Activated CD4-positive, alpha-beta T cell treated with anti-CD3 and anti-CD28 coated beads, Interleukin-2, amount 10 ng/mL, durations not matched to agents 24 days and 14 days (primary cell): Measurements from ENCODE around the gene DAO. TPM values are rescaled to one million over a fixed set of nuclear protein-coding genes. Genes with fewer than 3 reads are reported as not detected.
"Not testable (repeated sequence)": the region's sequence is repeated elsewhere in the genome, so short reads cannot be mapped to it uniquely, and the experiment has no call there.

Source experiments
- DNase-seq: peaks from one replicate; pipeline ENCODE4 v3.0.0; 2022
- H3K27ac Mint-ChIP-seq: one replicate; pipeline ENCODE4 v1.8.0; 2022; ENCODE audit warnings: mild to moderate bottlenecking, mixed read lengths
- H3K27me3 Mint-ChIP-seq: one replicate; pipeline ENCODE4 v1.8.0; 2022; ENCODE audit warnings: mixed read lengths
- H3K36me3 Mint-ChIP-seq: one replicate; pipeline ENCODE4 v1.8.0; 2022; ENCODE audit warnings: low read depth, mild to moderate bottlenecking, mixed read lengths
- H3K4me1 Mint-ChIP-seq: one replicate; pipeline ENCODE4 v1.8.0; 2021; ENCODE audit warnings: mixed read lengths
- H3K4me3 Mint-ChIP-seq: one replicate; pipeline ENCODE4 v1.8.0; 2022; ENCODE audit warnings: mild to moderate bottlenecking, moderate library complexity, mixed read lengths
- H3K9me3 Mint-ChIP-seq: one replicate; pipeline ENCODE4 v1.8.0; 2021; ENCODE audit warnings: mixed read lengths
- intact Hi-C: fragments of 100-400 bp; cut with micrococcal nuclease; formaldehyde crosslinking; loops from one replicate; pipeline ENCODE4 v1.15.1; 2023
- total RNA-seq: library from RNA; stranded (reverse); gene quantifications from 2 replicates; pipeline ENCODE4 v1.2.3, GENCODE V29; 2022

Gene DAO
- total RNA-seq, 1 donor from 2014 or later: not detected

GRCh38 chr12:108840605-108841332 lies 39.1 kb upstream of the DAO start:
- Mint-ChIP-seq H3K27me3 (no peaks in the 10 kb centered on the region), H3K36me3 (peaks cover 28% of the 10 kb centered on the region), H3K4me3 (no peak overlapping the region), H3K4me1 (peaks cover 38% of the 10 kb centered on the region), H3K9me3 (no peaks in the 10 kb centered on the region), H3K27ac (no peak overlapping the region)
- DNase-seq: no peak
- intact Hi-C loops: no loop called here

GRCh38 chr12:108841825-108842224 lies 38.1 kb upstream of the DAO start:
- H3K36me3 Mint-ChIP-seq: peaks cover 33% of the 10 kb centered on the region
- H3K27me3 Mint-ChIP-seq, H3K9me3 Mint-ChIP-seq, H3K27ac Mint-ChIP-seq, H3K4me3 Mint-ChIP-seq, DNase-seq, intact Hi-C loops: not testable (repeated sequence)
- H3K4me1 Mint-ChIP-seq: peaks cover 34% of the 10 kb centered on the region

GRCh38 chr12:108842361-108842760 lies 37.5 kb upstream of the DAO start:
- peaks cover 31% of the 10 kb centered on the region for H3K4me1 Mint-ChIP-seq
- H3K4me3 Mint-ChIP-seq: no peak overlapping the region
- H3K27ac Mint-ChIP-seq: no peak overlapping the region
- H3K36me3 Mint-ChIP-seq: peaks cover 34% of the 10 kb centered on the region
- no peaks in the 10 kb centered on the region for H3K27me3 Mint-ChIP-seq
- no peak for DNase-seq
- intact Hi-C loops: no loop called here
- no peaks in the 10 kb centered on the region for H3K9me3 Mint-ChIP-seq

GRCh38 chr12:108843187-108843586 lies 36.7 kb upstream of the DAO start:
- no peaks in the 10 kb centered on the region for H3K9me3 Mint-ChIP-seq
- intact Hi-C loops: no loop called here
- peaks cover 38% of the 10 kb centered on the region for H3K36me3 Mint-ChIP-seq
- H3K4me1 Mint-ChIP-seq: peaks cover 27% of the 10 kb centered on the region
- H3K27me3 Mint-ChIP-seq: no peaks in the 10 kb centered on the region
- DNase-seq: no peak
- H3K27ac Mint-ChIP-seq: no peak overlapping the region
- no peak overlapping the region for H3K4me3 Mint-ChIP-seq

- DNase-seq: no peak
- H3K27me3 Mint-ChIP-seq: no peaks in the 10 kb centered on the region
- H3K27ac Mint-ChIP-seq: no peak overlapping the region
- no peaks in the 10 kb centered on the region for H3K9me3 Mint-ChIP-seq
- no peak overlapping the region for H3K4me3 Mint-ChIP-seq
- peaks cover 8% of the 10 kb centered on the region for H3K4me1 Mint-ChIP-seq
- intact Hi-C loops: no loop called here
- H3K36me3 Mint-ChIP-seq: peaks cover 39% of the 10 kb centered on the region
These were observed 34.2 kb upstream of the DAO start for GRCh38 chr12:108845696-108846095.

GRCh38 chr12:108846290-108846701 lies 33.6 kb upstream of the DAO start:
- H3K27me3 Mint-ChIP-seq: no peaks in the 10 kb centered on the region
- H3K36me3 Mint-ChIP-seq: peaks cover 39% of the 10 kb centered on the region
- intact Hi-C loops: no loop called here
- H3K27ac Mint-ChIP-seq: no peak overlapping the region
- no peak overlapping the region for H3K4me3 Mint-ChIP-seq
- no peaks in the 10 kb centered on the region for H3K9me3 Mint-ChIP-seq
- DNase-seq: no peak
- peaks cover 8% of the 10 kb centered on the region for H3K4me1 Mint-ChIP-seq

GRCh38 chr12:108847705-108848104 lies 32.2 kb upstream of the DAO start:
- Mint-ChIP-seq H3K4me1 (peaks cover 7% of the 10 kb centered on the region), H3K4me3 (no peak overlapping the region), H3K36me3 (peaks cover 41% of the 10 kb centered on the region), H3K9me3 (no peaks in the 10 kb centered on the region), H3K27me3 (no peaks in the 10 kb centered on the region), H3K27ac (no peak overlapping the region)
- no peak for DNase-seq
- intact Hi-C loops: no loop called here

- no peaks in the 10 kb centered on the region for H3K27me3 Mint-ChIP-seq
- H3K4me3 Mint-ChIP-seq: no peak overlapping the region
- intact Hi-C loops: no loop called here
- H3K36me3 Mint-ChIP-seq: peaks cover 44% of the 10 kb centered on the region
- no peak for DNase-seq
- H3K27ac Mint-ChIP-seq: peak overlapping the region; percentile 34
- H3K9me3 Mint-ChIP-seq: no peaks in the 10 kb centered on the region
- peaks cover 14% of the 10 kb centered on the region for H3K4me1 Mint-ChIP-seq
These were observed 30.2 kb upstream of the DAO start for GRCh38 chr12:108849660-108850059.

GRCh38 chr12:108850854-108851573 lies 28.9 kb upstream of the DAO start:
- Mint-ChIP-seq H3K27me3 (no peaks in the 10 kb centered on the region), H3K9me3 (no peaks in the 10 kb centered on the region), H3K36me3 (peaks cover 46% of the 10 kb centered on the region), H3K4me3 (no peak overlapping the region), H3K27ac (no peak overlapping the region), H3K4me1 (peaks cover 20% of the 10 kb centered on the region)
- intact Hi-C loops: no loop called here
- no peak for DNase-seq

GRCh38 chr12:108852674-108853309 lies 27.1 kb upstream of the DAO start:
- Mint-ChIP-seq H3K4me1 (peaks cover 30% of the 10 kb centered on the region), H3K27ac (no peak overlapping the region), H3K36me3 (peaks cover 32% of the 10 kb centered on the region), H3K4me3 (no peak overlapping the region), H3K27me3 (no peaks in the 10 kb centered on the region), H3K9me3 (no peaks in the 10 kb centered on the region)
- intact Hi-C loops: no loop called here
- DNase-seq: no peak

GRCh38 chr12:108853426-108853825 lies 26.5 kb upstream of the DAO start:
- peaks cover 26% of the 10 kb centered on the region for H3K36me3 Mint-ChIP-seq
- DNase-seq: no peak
- no peak overlapping the region for H3K4me3 Mint-ChIP-seq
- H3K4me1 Mint-ChIP-seq: peaks cover 32% of the 10 kb centered on the region
- intact Hi-C loops: no loop called here
- H3K9me3 Mint-ChIP-seq: no peaks in the 10 kb centered on the region
- no peaks in the 10 kb centered on the region for H3K27me3 Mint-ChIP-seq
- H3K27ac Mint-ChIP-seq: no peak overlapping the region

- H3K36me3 Mint-ChIP-seq: peaks cover 23% of the 10 kb centered on the region
- no peaks in the 10 kb centered on the region for H3K9me3 Mint-ChIP-seq
- DNase-seq: no peak
- H3K4me3 Mint-ChIP-seq: no peak overlapping the region
- peaks cover 37% of the 10 kb centered on the region for H3K4me1 Mint-ChIP-seq
- intact Hi-C loops: no loop called here
- H3K27ac Mint-ChIP-seq: peak overlapping the region; percentile 66
- no peaks in the 10 kb centered on the region for H3K27me3 Mint-ChIP-seq
These were observed 25.9 kb upstream of the DAO start for GRCh38 chr12:108853981-108854446.

GRCh38 chr12:108854451-108855283 lies 25.2 kb upstream of the DAO start:
- H3K9me3 Mint-ChIP-seq: no peaks in the 10 kb centered on the region
- H3K36me3 Mint-ChIP-seq: peaks cover 22% of the 10 kb centered on the region
- peaks cover 40% of the 10 kb centered on the region for H3K4me1 Mint-ChIP-seq
- intact Hi-C loops: loop anchor here (5.0 kb wide), 3 partner anchors 32 to 718 kb away; partner anchors contain the start of genes MMAB and MVK
- H3K27me3 Mint-ChIP-seq: no peaks in the 10 kb centered on the region
- no peak overlapping the region for H3K4me3 Mint-ChIP-seq
- H3K27ac Mint-ChIP-seq: peak overlapping the region; percentile 66
- DNase-seq: no peak
